ENCODE data around the gene MEI4. TPM values are rescaled to one million over a fixed set of nuclear protein-coding genes. Genes with fewer than 3 reads are reported as not detected.

The MEI4 gene
- total and polyA plus RNA-seq, 2 of the 8 experiments (the other 6 are each of a cell fraction or from before 2014, with no cell fraction given) = 0.05 to 0.24 TPM

DNA sequence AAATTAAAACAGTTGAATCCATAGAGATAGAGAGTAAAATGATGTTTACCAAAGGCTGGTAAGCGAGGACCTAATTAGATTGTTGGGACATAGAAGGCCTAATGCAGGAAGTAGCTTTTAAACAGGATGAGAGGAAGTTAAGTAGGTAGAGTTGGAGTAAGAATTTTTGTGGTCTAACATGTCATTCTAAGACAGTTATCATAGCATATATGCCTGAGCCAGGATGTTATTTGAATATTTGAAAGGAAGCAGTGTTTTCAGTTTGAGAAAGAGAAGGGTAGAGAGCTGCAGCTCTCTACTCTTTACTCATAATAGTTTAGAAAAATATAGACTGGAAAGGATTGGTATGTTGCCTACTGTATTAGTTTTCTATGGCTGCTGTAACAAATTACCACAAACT is 121.6 kb downstream of the MEI4 start:
- CTCF ChIA-PET (ENCODE audit: partially characterized antibody) = no interaction called here
- FAIRE-seq (no peak), DNase-seq (ENCODE audit: low read depth in 1 of 2, low spot score in 2 of 2) (no peak)
- TF ChIP-seq MAFK (IDR thresholded peaks at IDR 0.05; ENCODE audit: low read depth, low read length) (no peak), NRF1 (IDR thresholded peaks at IDR 0.05; ENCODE audit: low read depth, low read length) (no peak), BRCA1 (IDR thresholded peaks at IDR 0.05; ENCODE audit: low read depth, low read length) (no peak), CBX8 (IDR thresholded peaks at IDR 0.05; ENCODE audit: borderline replicate concordance, low read depth, low read length) (no peak), RNF2 (IDR thresholded peaks at IDR 0.05; ENCODE audit: borderline replicate concordance, low read depth, low read length, missing control alignments, poor library complexity, severe bottlenecking) (no peak), SAP30 (IDR thresholded peaks at IDR 0.05; ENCODE audit: insufficient read depth, insufficient replicate concordance, low read length) (no peak), BACH1 (IDR thresholded peaks at IDR 0.05; ENCODE audit: low read length) (no peak), SIRT6 (IDR thresholded peaks at IDR 0.05; ENCODE audit: low read length) (no peak), ZNF274 (IDR thresholded peaks at IDR 0.05; ENCODE audit: borderline replicate concordance, extremely low read depth, low read length) (no peak), HDAC6 (IDR thresholded peaks at IDR 0.05; ENCODE audit: low read depth, low read length) (no peak)
- TF ChIP-seq, protein P1, sequence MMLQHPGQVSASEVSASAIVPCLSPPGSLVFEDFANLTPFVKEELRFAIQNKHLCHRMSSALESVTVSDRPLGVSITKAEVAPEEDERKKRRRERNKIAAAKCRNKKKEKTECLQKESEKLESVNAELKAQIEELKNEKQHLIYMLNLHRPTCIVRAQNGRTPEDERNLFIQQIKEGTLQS (IDR thresholded peaks at IDR 0.05; ENCODE audit: insufficient read depth, low read depth, low read length) = no peak
- TF ChIP-seq, protein P2, sequence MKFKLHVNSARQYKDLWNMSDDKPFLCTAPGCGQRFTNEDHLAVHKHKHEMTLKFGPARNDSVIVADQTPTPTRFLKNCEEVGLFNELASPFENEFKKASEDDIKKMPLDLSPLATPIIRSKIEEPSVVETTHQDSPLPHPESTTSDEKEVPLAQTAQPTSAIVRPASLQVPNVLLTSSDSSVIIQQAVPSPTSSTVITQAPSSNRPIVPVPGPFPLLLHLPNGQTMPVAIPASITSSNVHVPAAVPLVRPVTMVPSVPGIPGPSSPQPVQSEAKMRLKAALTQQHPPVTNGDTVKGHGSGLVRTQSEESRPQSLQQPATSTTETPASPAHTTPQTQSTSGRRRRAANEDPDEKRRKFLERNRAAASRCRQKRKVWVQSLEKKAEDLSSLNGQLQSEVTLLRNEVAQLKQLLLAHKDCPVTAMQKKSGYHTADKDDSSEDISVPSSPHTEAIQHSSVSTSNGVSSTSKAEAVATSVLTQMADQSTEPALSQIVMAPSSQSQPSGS (IDR thresholded peaks at IDR 0.05; ENCODE audit: low read length) = no peak

More for the DNA sequence above, 121.6 kb downstream of the MEI4 start:
- POLR2A ChIA-PET (ENCODE audit: partially characterized antibody) = no interaction called here
- H4K20me1 ChIP-seq (replicated peaks in 1 of 2; ENCODE audit: control insufficient read depth in 1 of 2, insufficient read depth in 2 of 2, low read length in 2 of 2) = no peaks in the 10 kb centered on the region
- no peak overlapping the region for H3K4me2 ChIP-seq (ENCODE audit: insufficient read depth in 1 of 2, low read depth in 2 of 2, low read length in 2 of 2)
- H3K79me1 ChIP-seq (ENCODE audit: low read depth, low read length) = no peaks in the 10 kb centered on the region
- H4K91ac ChIP-seq (replicated peaks; ENCODE audit: insufficient read length, low read length) = no peak overlapping the region
- H4K8ac ChIP-seq (ENCODE audit: extremely low read depth, insufficient read depth, low read length) = no peak overlapping the region
- H3K56ac ChIP-seq (replicated peaks; ENCODE audit: insufficient read length, low read depth, low read length) = no peak overlapping the region
- no peak overlapping the region for H2AK5ac ChIP-seq (ENCODE audit: low read depth, low read length)
- H2BK12ac ChIP-seq (ENCODE audit: low read depth, low read length) = no peak overlapping the region
- no peak overlapping the region for H3K4ac ChIP-seq (replicated peaks; ENCODE audit: insufficient read length, low read depth, low read length)
- no peak overlapping the region for H3K18ac ChIP-seq (ENCODE audit: extremely low read depth, low read length)
- H3K4me1 ChIP-seq (replicated peaks in 1 of 4; ENCODE audit: control insufficient read depth in 3 of 4, insufficient read depth in 4 of 4, low read length in 3 of 4) = no peaks in the 10 kb centered on the region
- no peaks in the 10 kb centered on the region for H3K9me3 ChIP-seq (ENCODE audit: insufficient read depth in 2 of 2, low read depth in 1 of 2, low read length in 1 of 2)
- H3K27ac ChIP-seq (ENCODE audit: low read depth, low read length) = no peak overlapping the region
- no peak overlapping the region for H3K23ac ChIP-seq (ENCODE audit: insufficient read length)
- no peaks in the 10 kb centered on the region; a peak in 1 of 8 replicates for H3K36me3 ChIP-seq (ENCODE audit: control insufficient read depth in 2 of 4, insufficient read depth in 4 of 4, low read length in 3 of 4)
- no peak overlapping the region for H2BK5ac ChIP-seq (ENCODE audit: low read depth, low read length)
- H3K27me3 ChIP-seq (replicated peaks in 1 of 4; ENCODE audit: control insufficient read depth in 3 of 4, extremely low read depth in 1 of 4, insufficient read depth in 3 of 4, low read length in 3 of 4) = no peaks in the 10 kb centered on the region
- no peak overlapping the region for H3K4me3 ChIP-seq (ENCODE audit: extremely low read depth in 1 of 4, insufficient read depth in 2 of 4, low read depth in 3 of 4, low read length in 4 of 4)
- no peak overlapping the region for H2BK20ac ChIP-seq (ENCODE audit: low read length)
- H2BK15ac ChIP-seq (ENCODE audit: low read length) = no peak overlapping the region
- 93% methylated on average over 1 of the region's 1 CpG; no CpG with 5 or more reads in 1 of the 2 experiments for WGBS, 2 experiments (ENCODE audit: extremely low coverage in 1 of 2, insufficient coverage in 1 of 2, insufficient read length in 1 of 2, insufficient replicate concordance in 2 of 2, low coverage in 1 of 2, low lambda C conversion rate in 2 of 2, missing lambda C conversion rate in 1 of 2)
- H4K5ac ChIP-seq (ENCODE audit: insufficient read length, low read depth, low read length) = no peak overlapping the region
- no peaks in the 10 kb centered on the region for H3K79me2 ChIP-seq (ENCODE audit: control insufficient read depth in 1 of 2, insufficient read depth in 2 of 2, low read length in 2 of 2)
- no peak overlapping the region for H3K9ac ChIP-seq (replicated peaks in 1 of 4; ENCODE audit: extremely low read depth in 1 of 4, low read depth in 3 of 4, low read length in 3 of 4)
- H3K14ac ChIP-seq (ENCODE audit: insufficient read length) = no peak overlapping the region
- H2BK120ac ChIP-seq (replicated peaks; ENCODE audit: low read depth, low read length) = no peak overlapping the region
- H3K23me2 ChIP-seq (ENCODE audit: low read depth, low read length) = no peaks in the 10 kb centered on the region
- no peak overlapping the region for H2AFZ ChIP-seq (ENCODE audit: low read length)

All from H1 (cell line).